WTC11 (cell line): ENCODE measurements around the gene ASZ1. TPM values are rescaled to one million over a fixed set of nuclear protein-coding genes. Genes with fewer than 3 reads are reported as not detected.

Source experiments
- ATAC-seq: fragments of 200-7000 bp; cut with Tn5 transposase; 2 replicates; pipeline ENCODE4 v1.10.0; 2021; ENCODE audit warnings: mild to moderate bottlenecking, moderate library complexity
- CTCF ChIA-PET: fragments of 300-600 bp; sonication (Branson Sonifier 250); formaldehyde crosslinking; loops from one replicate; lab custom pipeline; 2021; ENCODE audit warnings: antibody characterized with exemption; lab: Charles Lee
- POLR2A ChIA-PET: fragments of 350-600 bp; sonication (Branson Sonifier 250); formaldehyde crosslinking; loops from one replicate; lab custom pipeline; 2021; ENCODE audit warnings: antibody characterized with exemption; lab: Charles Lee
- DNase-seq: peaks from one replicate; pipeline ENCODE4 v3.0.0; 2021; ENCODE audit warnings: low spot score
- H3K27ac Mint-ChIP-seq: 2 replicates; pipeline ENCODE4 v1.8.0; 2021; ENCODE audit warnings: mixed read lengths
- H3K27me3 Mint-ChIP-seq: 2 replicates; pipeline ENCODE4 v1.8.0; 2021; ENCODE audit warnings: low read depth, mild to moderate bottlenecking, moderate library complexity, mixed read lengths
- H3K36me3 Mint-ChIP-seq: 2 replicates; pipeline ENCODE4 v1.8.0; 2021; ENCODE audit warnings: mixed read lengths
- H3K4me1 Mint-ChIP-seq: 2 replicates; pipeline ENCODE4 v1.8.0; 2022; ENCODE audit warnings: mixed read lengths
- H3K4me3 Mint-ChIP-seq: 2 replicates; pipeline ENCODE4 v1.8.0; 2021; ENCODE audit warnings: mild to moderate bottlenecking, moderate library complexity, mixed read lengths
- H3K9me3 Mint-ChIP-seq: 2 replicates; pipeline ENCODE4 v1.8.0; 2021; ENCODE audit warnings: mixed read lengths
- CREB1 ChIP-seq: sonication (generic); formaldehyde crosslinking; IDR thresholded peaks from 2 replicates; pipeline ENCODE4 v1.8.0; 2023; ENCODE audit warnings: mild to moderate bottlenecking, missing genetic modification reagents
- E2F1 ChIP-seq: sonication (generic); formaldehyde crosslinking; IDR thresholded peaks from 2 replicates; pipeline ENCODE4 v1.8.0; 2022; ENCODE audit warnings: mild to moderate bottlenecking, missing genetic modification reagents
- E2F5 ChIP-seq: sonication (generic); formaldehyde crosslinking; IDR thresholded peaks from 2 replicates; pipeline ENCODE4 v1.8.1; 2022; ENCODE audit warnings: mild to moderate bottlenecking, moderate library complexity, missing genetic modification reagents
- GTF2I ChIP-seq: fragments of 250-450 bp; sonication (Bioruptor Pico); conservative IDR thresholded peaks from 2 replicates; pipeline ENCODE4 v1.4.0; 2021; ENCODE audit warnings: mild to moderate bottlenecking
- IRF2 ChIP-seq: sonication (generic); formaldehyde crosslinking; IDR thresholded peaks from 2 replicates; pipeline ENCODE4 v1.8.0; 2022; ENCODE audit warnings: low read depth, missing genetic modification reagents, borderline replicate concordance
- KAT7 ChIP-seq: sonication (generic); formaldehyde crosslinking; IDR thresholded peaks from 2 replicates; pipeline ENCODE4 v1.8.1; 2023; ENCODE audit warnings: missing genetic modification reagents, mild to moderate bottlenecking, borderline replicate concordance
- MYBL2 ChIP-seq: sonication (generic); formaldehyde crosslinking; IDR thresholded peaks from 2 replicates; pipeline ENCODE4 v1.8.1; 2023; ENCODE audit warnings: mild to moderate bottlenecking, moderate library complexity, missing genetic modification reagents
- NFATC4 ChIP-seq: fragments of 250-450 bp; sonication (Bioruptor Pico); IDR thresholded peaks from 2 replicates; pipeline ENCODE4 v1.9.0; 2021; ENCODE audit warnings: mild to moderate bottlenecking
- PRDM15 ChIP-seq: sonication (generic); formaldehyde crosslinking; IDR thresholded peaks from 2 replicates; pipeline ENCODE4 v1.8.0; 2022; ENCODE audit warnings: missing genetic modification reagents
- SMAD4 ChIP-seq: sonication (generic); formaldehyde crosslinking; IDR thresholded peaks from 2 replicates; pipeline ENCODE4 v1.8.0; 2022; ENCODE audit warnings: mild to moderate bottlenecking, missing genetic modification reagents
- SOX15 ChIP-seq: fragments of 250-450 bp; sonication (Bioruptor Pico); IDR thresholded peaks from 2 replicates; pipeline ENCODE4 v1.9.0; 2021; ENCODE audit warnings: mild to moderate bottlenecking
- ZMAT4 ChIP-seq: fragments of 250-450 bp; sonication (Bioruptor Pico); IDR thresholded peaks from 2 replicates; pipeline ENCODE4 v1.9.0; 2021; ENCODE audit warnings: mild to moderate bottlenecking
- ZNF219 ChIP-seq: sonication (generic); formaldehyde crosslinking; IDR thresholded peaks from 2 replicates; pipeline ENCODE4 v1.8.0; 2023; ENCODE audit warnings: missing genetic modification reagents, mild to moderate bottlenecking, borderline replicate concordance
- ZNF263 ChIP-seq: sonication (generic); formaldehyde crosslinking; IDR thresholded peaks from 2 replicates; pipeline ENCODE4 v1.8.1; 2022; ENCODE audit warnings: low read depth, mild to moderate bottlenecking, moderate library complexity, missing genetic modification reagents
- ZNF416 ChIP-seq: fragments of 250-450 bp; sonication (Bioruptor Pico); IDR thresholded peaks from 2 replicates; pipeline ENCODE4 v1.9.0; 2021; ENCODE audit warnings: mild to moderate bottlenecking, inconsistent platforms
- ZNF425 ChIP-seq: fragments of 250-450 bp; sonication (Bioruptor Pico); conservative IDR thresholded peaks from 2 replicates; pipeline ENCODE4 v1.9.0; 2021; ENCODE audit warnings: mild to moderate bottlenecking
- ZNF671 ChIP-seq: fragments of 250-450 bp; sonication (Bioruptor Pico); IDR thresholded peaks from 2 replicates; pipeline ENCODE4 v1.8.0; 2021; ENCODE audit warnings: mild to moderate bottlenecking
- total RNA-seq: library from RNA; stranded (reverse); gene quantifications from 3 replicates; pipeline ENCODE4 v1.2.3, GENCODE V29; 2021
- TF ChIP-seq, protein P1 (sequence below): sonication (generic); formaldehyde crosslinking; IDR thresholded peaks from 2 replicates; pipeline ENCODE4 v1.8.0; 2022; ENCODE audit warnings: mild to moderate bottlenecking, missing genetic modification reagents

Gene ASZ1
- total RNA-seq, 1 experiment from 2014 or later: not detected

- DNase-seq (no peak), ATAC-seq (no peak)
- Mint-ChIP-seq H3K27ac (no peak overlapping the region), H3K4me3 (no peak overlapping the region), H3K4me1 (no peaks in the 10 kb centered on the region), H3K27me3 (no peaks in the 10 kb centered on the region), H3K9me3 (no peaks in the 10 kb centered on the region), H3K36me3 (no peaks in the 10 kb centered on the region)
- TF ChIP-seq KAT7 (CRISPR knock-in tag) (no peak), GTF2I (CRISPR knock-in tag) (no peak), ZNF416 (CRISPR knock-in tag) (no peak), E2F5 (CRISPR knock-in tag) (no peak), ZNF263 (no peak), ZNF219 (no peak), NFATC4 (no peak), MYBL2 (CRISPR knock-in tag) (no peak), ZNF671 (CRISPR knock-in tag) (no peak), CREB1 (CRISPR knock-in tag) (no peak), SOX15 (CRISPR knock-in tag) (no peak), PRDM15 (no peak), ZMAT4 (CRISPR knock-in tag) (no peak), ZNF425 (no peak), E2F1 (no peak), IRF2 (CRISPR knock-in tag) (no peak), SMAD4 (CRISPR knock-in tag) (no peak)
- TF ChIP-seq, protein P1, sequence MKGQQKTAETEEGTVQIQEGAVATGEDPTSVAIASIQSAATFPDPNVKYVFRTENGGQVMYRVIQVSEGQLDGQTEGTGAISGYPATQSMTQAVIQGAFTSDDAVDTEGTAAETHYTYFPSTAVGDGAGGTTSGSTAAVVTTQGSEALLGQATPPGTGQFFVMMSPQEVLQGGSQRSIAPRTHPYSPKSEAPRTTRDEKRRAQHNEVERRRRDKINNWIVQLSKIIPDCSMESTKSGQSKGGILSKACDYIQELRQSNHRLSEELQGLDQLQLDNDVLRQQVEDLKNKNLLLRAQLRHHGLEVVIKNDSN (CRISPR knock-in tag): no peak
- CTCF ChIA-PET: no interaction called here
- POLR2A ChIA-PET: interaction anchor here (1.0 kb wide), 1 partner anchor 93 kb away, joined by 4 read pairs; no protein-coding TSS in a partner anchor
These were observed 3.0 kb downstream of the ASZ1 start for GRCh38 chr7:117424090-117424829.
